ENCODE data around the gene STK17A.

GRCh38 chr7:43630482-43630881 is 47.6 kb downstream of the STK17A start:
- TF ChIP-seq CTCF (IDR thresholded peaks at IDR 0.05) (no peak), POLR2A (IDR thresholded peaks at IDR 0.05) (no peak), EP300 (IDR thresholded peaks at IDR 0.05) (no peak)

All from ovary (tissue), 3 donors.